CD4-positive, CD25-positive, alpha-beta regulatory T cell (primary cell): ENCODE data around the gene OR14I1. TPM values are rescaled to one million over a fixed set of nuclear protein-coding genes. Genes with fewer than 3 reads are reported as not detected.
"Not testable (repeated sequence)": the region's sequence is repeated elsewhere in the genome, so short reads cannot be mapped to it uniquely, and the experiment has no call there.

ENCODE experiments used
- ATAC-seq, 2 donors: fragments of 150-1000 bp; cut with Tn5 transposase; one replicate each; pipeline ENCODE4 v1.10.0; 2021; ENCODE audit warnings: low read depth in 2 of 2, moderate number of reproducible peaks in 2 of 2, moderate library complexity in 1 of 2
- DNase-seq, 3 donors: peaks; one replicate each; pipeline versions ENCODE4 v3.0.0 to v3.0.0-alpha.2; 2012 to 2022; ENCODE audit warnings: mixed read lengths in 1 of 3
- H3K27ac ChIP-seq: one replicate; pipeline ENCODE4 v1.7.0; 2013; ENCODE audit warnings: mild to moderate bottlenecking, low read length; ENCODE audit not compliant: insufficient read depth, poor library complexity, severe bottlenecking
- H3K27me3 ChIP-seq: one replicate; pipeline ENCODE4 v1.7.0; 2013; ENCODE audit warnings: low read length; ENCODE audit not compliant: control insufficient read depth, insufficient read depth
- H3K36me3 ChIP-seq: one replicate; pipeline ENCODE4 v1.7.0; 2013; ENCODE audit warnings: mild to moderate bottlenecking, low read length, moderate library complexity; ENCODE audit not compliant: control insufficient read depth, insufficient read depth
- H3K4me1 ChIP-seq: 2 replicates; pipeline ENCODE4 v1.7.0; 2013; ENCODE audit warnings: mild to moderate bottlenecking, low read length; ENCODE audit not compliant: insufficient read depth, control insufficient read depth, poor library complexity, severe bottlenecking
- H3K4me3 ChIP-seq: one replicate; pipeline ENCODE4 v1.7.0; 2013; ENCODE audit warnings: low read depth, mild to moderate bottlenecking, low read length, moderate library complexity
- H3K9me3 ChIP-seq, 2 experiments: 1 replicate in 1 of 2; 2 replicates in 1 of 2; pipeline ENCODE4 v1.7.0; 2013; ENCODE audit warnings: low read length in 2 of 2, mild to moderate bottlenecking in 1 of 2, moderate library complexity in 1 of 2; ENCODE audit not compliant: control insufficient read depth in 2 of 2
- H3K27ac Mint-ChIP-seq, 3 donors: one replicate each; pipeline ENCODE4 v1.8.0; 2020 to 2022; ENCODE audit warnings: mild to moderate bottlenecking in 3 of 3, mixed read lengths in 3 of 3, moderate library complexity in 2 of 3
- H3K27me3 Mint-ChIP-seq: one replicate; pipeline ENCODE4 v1.8.0; 2022; ENCODE audit warnings: mild to moderate bottlenecking, mixed read lengths
- H3K36me3 Mint-ChIP-seq: one replicate; pipeline ENCODE4 v1.8.0; 2020; ENCODE audit warnings: mixed read lengths
- H3K4me1 Mint-ChIP-seq, 4 donors: one replicate each; pipeline ENCODE4 v1.8.0; 2020 to 2022; ENCODE audit warnings: mixed read lengths in 4 of 4, mild to moderate bottlenecking in 1 of 4
- H3K4me3 Mint-ChIP-seq, 4 donors: one replicate each; pipeline ENCODE4 v1.8.0; 2020 to 2022; ENCODE audit warnings: mild to moderate bottlenecking in 4 of 4, mixed read lengths in 4 of 4, moderate library complexity in 3 of 4
- H3K9me3 Mint-ChIP-seq, 7 donors: one replicate each; pipeline ENCODE4 v1.8.0; 2020 to 2022; ENCODE audit warnings: mixed read lengths in 7 of 7, mild to moderate bottlenecking in 3 of 7, moderate library complexity in 2 of 7
- polyA plus RNA-seq, 4 donors: library from polyadenylated mRNA; unstranded; fragments of 300-500 nt; fragmentation: Illumina TruSeq; gene quantifications; one replicate each; pipeline ENCODE4 v1.2.3, GENCODE V29; 2021
- total RNA-seq: library from RNA; stranded (reverse); gene quantifications from one replicate; pipeline ENCODE4 v1.2.3, GENCODE V29; 2022

The OR14I1 gene
- total and polyA plus RNA-seq, 5 donors from 2014 or later = not detected

DNA sequence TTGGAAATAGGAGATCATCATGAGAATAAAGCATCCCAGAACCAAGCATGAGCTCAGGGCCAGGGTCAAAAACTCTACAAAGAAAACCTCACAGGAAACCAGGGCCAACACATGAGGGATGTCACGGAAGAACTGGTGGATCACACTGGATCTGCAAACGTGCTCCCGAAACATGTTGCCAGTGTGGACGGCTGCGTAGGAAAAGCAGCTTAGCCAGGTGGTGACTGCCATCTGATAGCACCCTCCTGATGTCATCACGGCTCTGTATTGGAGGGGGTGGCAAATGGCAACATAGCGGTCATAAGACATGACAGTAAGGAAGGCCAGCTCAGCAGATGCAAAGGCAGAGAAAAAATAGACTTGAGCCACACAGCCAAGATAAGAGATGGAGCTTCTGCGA is 20.9 kb downstream of the OR14I1 start:
- DNase-seq (no peak), ATAC-seq (no peak)
- H3K27ac Mint-ChIP-seq = no peak overlapping the region
- H3K9me3 Mint-ChIP-seq = peaks cover 0 to 1% (median 0%) of the 10 kb centered on the region in 7 donors
- no peaks in the 10 kb centered on the region for H3K9me3 ChIP-seq
- H3K27ac ChIP-seq = no peak overlapping the region
- H3K4me1 ChIP-seq = no peaks in the 10 kb centered on the region
- H3K4me1 Mint-ChIP-seq = peaks cover 0 to under 1% (median 0%) of the 10 kb centered on the region in 4 donors
- H3K27me3 Mint-ChIP-seq = no peaks in the 10 kb centered on the region
- no peak overlapping the region for H3K4me3 ChIP-seq
- no peaks in the 10 kb centered on the region for H3K27me3 ChIP-seq
- no peaks in the 10 kb centered on the region for H3K36me3 ChIP-seq
- no peaks in the 10 kb centered on the region for H3K36me3 Mint-ChIP-seq
- no peak overlapping the region for H3K4me3 Mint-ChIP-seq

DNA sequence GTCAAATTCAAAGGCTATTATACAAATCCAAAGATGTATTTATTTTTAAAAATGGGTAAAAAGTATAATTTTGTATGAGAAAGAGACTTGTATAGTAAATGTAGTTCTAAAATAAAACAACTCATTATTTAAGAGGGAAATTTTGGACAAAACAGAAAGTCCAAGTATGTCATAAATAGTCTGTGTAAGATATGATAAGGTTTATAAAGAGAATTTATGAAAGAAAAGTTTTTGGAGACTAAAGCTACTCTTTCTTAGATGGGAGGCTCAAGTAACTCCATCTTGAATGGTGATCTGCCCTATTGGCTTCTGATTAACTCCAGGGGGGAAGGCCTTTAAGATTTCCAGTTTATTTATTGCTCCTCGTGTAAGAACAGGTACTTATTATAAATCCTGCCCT is 32.6 kb downstream of the OR14I1 start:
- peaks cover 0 to 7% (median 3%) of the 10 kb centered on the region in 7 donors for H3K9me3 Mint-ChIP-seq
- H3K27ac ChIP-seq = no peak overlapping the region
- no peaks in the 10 kb centered on the region for H3K27me3 ChIP-seq
- no peak overlapping the region for H3K27ac Mint-ChIP-seq
- no peaks in the 10 kb centered on the region for H3K36me3 ChIP-seq
- H3K4me3 ChIP-seq = no peak overlapping the region
- DNase-seq (no peak), ATAC-seq (no peak)
- peaks cover 8 to 9% of the 10 kb centered on the region in 2 experiments for H3K9me3 ChIP-seq
- H3K4me1 Mint-ChIP-seq = no peaks in the 10 kb centered on the region
- H3K4me1 ChIP-seq = no peaks in the 10 kb centered on the region
- H3K36me3 Mint-ChIP-seq = no peaks in the 10 kb centered on the region
- no peak overlapping the region for H3K4me3 Mint-ChIP-seq
- no peaks in the 10 kb centered on the region for H3K27me3 Mint-ChIP-seq

DNA sequence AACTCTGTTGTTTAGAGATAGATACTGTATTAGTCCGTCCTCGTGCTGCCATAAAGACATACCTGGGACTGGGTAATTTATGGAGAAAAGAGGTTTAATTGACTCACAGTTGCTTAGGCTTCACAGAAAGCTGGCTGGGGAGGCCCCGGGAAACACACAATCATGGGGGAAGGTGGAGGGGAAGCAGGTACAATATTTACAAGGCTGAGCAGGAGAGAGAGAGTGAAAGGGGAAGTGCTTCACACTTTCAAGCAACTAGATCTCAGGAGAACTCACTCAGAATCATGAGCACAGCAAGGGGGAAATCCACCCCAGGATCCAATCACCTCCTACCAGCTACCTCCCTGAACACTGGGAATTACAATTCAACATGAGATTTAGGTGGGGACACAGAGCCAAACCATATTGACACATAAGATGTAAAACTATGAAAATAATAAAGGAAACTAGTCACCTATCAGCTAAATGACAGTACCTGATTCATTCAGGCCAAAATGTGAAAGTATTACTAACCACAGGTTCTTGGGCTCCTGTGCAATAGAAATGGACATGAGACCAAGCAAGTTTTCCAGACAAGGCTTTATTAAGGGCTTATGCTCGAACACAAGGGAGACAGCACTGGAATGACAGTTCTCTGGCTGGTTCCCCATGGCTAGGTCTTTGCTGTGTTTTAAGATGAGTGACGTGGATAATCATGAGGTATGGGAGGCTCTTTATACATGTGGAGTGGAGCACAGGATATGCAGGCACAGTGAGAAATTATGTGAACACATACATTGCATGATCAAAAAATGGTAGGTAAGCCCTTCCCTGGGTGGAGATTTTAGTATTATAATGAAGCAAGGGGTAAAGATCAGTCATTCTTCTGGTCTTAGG is 38.9 kb downstream of the OR14I1 start:
- not testable (repeated sequence) for H3K36me3 ChIP-seq, H3K27me3 ChIP-seq, H3K4me1 Mint-ChIP-seq, H3K4me3 Mint-ChIP-seq, H3K27me3 Mint-ChIP-seq, H3K9me3 ChIP-seq, H3K36me3 Mint-ChIP-seq, H3K4me1 ChIP-seq, H3K27ac ChIP-seq, H3K4me3 ChIP-seq, DNase-seq, H3K27ac Mint-ChIP-seq, H3K9me3 Mint-ChIP-seq
- peak in 1 of 2 donors; percentile 48 for ATAC-seq

DNA sequence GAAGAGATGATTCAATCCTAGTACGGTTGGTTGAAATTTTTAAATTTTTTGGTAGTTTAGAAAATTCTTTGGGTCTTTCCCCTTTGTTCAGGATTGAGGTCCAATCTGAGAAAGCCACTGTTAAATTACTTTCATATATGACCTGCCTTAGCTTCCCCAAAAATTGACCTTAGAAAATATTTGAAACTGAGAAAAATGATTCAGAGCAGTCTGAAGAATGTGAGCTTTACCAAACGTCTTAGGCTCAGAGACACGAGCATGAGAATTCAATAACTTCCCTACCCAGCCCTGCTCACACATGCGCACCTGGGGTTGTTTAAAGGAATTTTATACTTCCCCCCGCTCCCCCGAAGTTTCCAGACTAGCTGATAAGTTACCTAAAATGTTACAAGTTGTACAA is 45.8 kb downstream of the OR14I1 start:
- not testable (repeated sequence) for H3K27ac ChIP-seq, H3K36me3 Mint-ChIP-seq, H3K9me3 Mint-ChIP-seq, DNase-seq, H3K4me3 ChIP-seq, H3K27me3 ChIP-seq, H3K4me1 ChIP-seq, H3K27me3 Mint-ChIP-seq, H3K4me3 Mint-ChIP-seq, H3K9me3 ChIP-seq, H3K36me3 ChIP-seq, ATAC-seq, H3K4me1 Mint-ChIP-seq, H3K27ac Mint-ChIP-seq

DNA sequence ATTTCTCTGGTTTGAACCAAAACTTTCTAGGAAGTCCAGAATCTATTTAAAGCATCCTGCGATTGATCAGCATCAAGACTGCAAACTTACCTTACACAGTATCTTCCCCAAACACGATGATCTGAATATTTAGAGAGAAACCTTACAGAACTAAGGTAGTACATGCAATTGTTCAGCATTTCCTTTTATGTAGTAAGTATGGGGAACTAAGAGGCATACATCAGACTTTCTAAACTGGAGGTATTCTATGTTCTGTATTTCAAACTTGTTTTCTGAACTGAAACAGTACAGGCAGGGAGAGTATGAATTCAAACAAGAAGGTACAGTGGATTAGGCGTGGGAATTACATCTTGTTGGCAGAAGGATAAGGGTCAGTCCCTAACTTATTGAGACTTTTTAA is 47.2 kb downstream of the OR14I1 start, which contains the start of gene OR2T27:
OR2T27 (minus strand) TSS at position 175 of the 400 bp plus-strand sequence. CDS start 4,644 bp downstream, outside the sequence.
- not testable (repeated sequence) for H3K9me3 Mint-ChIP-seq, H3K27ac Mint-ChIP-seq, H3K4me1 ChIP-seq, H3K9me3 ChIP-seq, H3K27ac ChIP-seq, H3K36me3 Mint-ChIP-seq, DNase-seq, H3K36me3 ChIP-seq, H3K4me1 Mint-ChIP-seq, H3K27me3 ChIP-seq, ATAC-seq, H3K27me3 Mint-ChIP-seq, H3K4me3 ChIP-seq, H3K4me3 Mint-ChIP-seq

Other genes starting within 250 kb of the OR14I1 start
- gene OR2T3, start 229.4 kb downstream of the OR14I1 start, total RNA-seq = not detected
- not detected for gene OR2T3, start 229.4 kb downstream of the OR14I1 start, polyA plus RNA-seq
- gene OR2T5, start 214.2 kb downstream of the OR14I1 start, total RNA-seq = not detected
- not detected for gene OR2T5, start 214.2 kb downstream of the OR14I1 start, polyA plus RNA-seq
- not detected for gene OR2G6, start 194.7 kb downstream of the OR14I1 start, total RNA-seq
- not detected for gene OR2G6, start 194.7 kb downstream of the OR14I1 start, polyA plus RNA-seq
- gene OR2T29, start 140.0 kb downstream of the OR14I1 start, total RNA-seq = not detected
- not detected for gene OR2T29, start 140.0 kb downstream of the OR14I1 start, polyA plus RNA-seq
- not detected for gene OR2T34, start 128.0 kb downstream of the OR14I1 start, total RNA-seq
- not detected for gene OR2T34, start 128.0 kb downstream of the OR14I1 start, polyA plus RNA-seq
- not detected for gene OR2T10, start 105.1 kb downstream of the OR14I1 start, total RNA-seq
- gene OR2T10, start 105.1 kb downstream of the OR14I1 start, polyA plus RNA-seq = not detected
- not detected for gene OR2T11, start 67.7 kb downstream of the OR14I1 start, total RNA-seq
- not detected for gene OR2T11, start 67.7 kb downstream of the OR14I1 start, polyA plus RNA-seq
- gene OR2T35, start 57.5 kb downstream of the OR14I1 start, total RNA-seq = not detected
- not detected for gene OR2T35, start 57.5 kb downstream of the OR14I1 start, polyA plus RNA-seq
- not detected for gene OR2T27, start 47.2 kb downstream of the OR14I1 start, total RNA-seq
- gene OR2T27, start 47.2 kb downstream of the OR14I1 start, polyA plus RNA-seq = not detected
- not detected for gene LYPD8, start 53.0 kb upstream of the OR14I1 start, total RNA-seq
- gene LYPD8, start 53.0 kb upstream of the OR14I1 start, polyA plus RNA-seq = under 1 TPM in 1 of 4 donors, not detected in 3; 0.22 TPM
- 18.3 TPM for gene SH3BP5L, start 123.1 kb upstream of the OR14I1 start, total RNA-seq
- 1 to 10 TPM; 2.2 to 6.5 (median 4.5) TPM for gene SH3BP5L, start 123.1 kb upstream of the OR14I1 start, polyA plus RNA-seq
- 39.1 TPM for gene ZNF672, start 135.5 kb upstream of the OR14I1 start, total RNA-seq
- 10 to 100 TPM; 24.8 to 33.3 (median 27.5) TPM for gene ZNF672, start 135.5 kb upstream of the OR14I1 start, polyA plus RNA-seq
- 50.6 TPM for gene ZNF692, start 156.3 kb upstream of the OR14I1 start, total RNA-seq
- 1 to 10 TPM; 6.0 to 9.8 (median 7.2) TPM for gene ZNF692, start 156.3 kb upstream of the OR14I1 start, polyA plus RNA-seq
- gene PGBD2, start 203.5 kb upstream of the OR14I1 start, total RNA-seq = 3.2 TPM
- gene PGBD2, start 203.5 kb upstream of the OR14I1 start, polyA plus RNA-seq = 10 to 100 TPM in 1 of 4 donors, 1 to 10 TPM in 3; 7.2 to 10.8 (median 8.3) TPM